NB4 (cell line): ENCODE results near the gene NFRKB.

Source experiments
- CTCF ChIP-seq: IDR thresholded peaks from one replicate; pipeline ENCODE4 v1.5.1; 2012; ENCODE audit warnings: low read depth, low read length
- POLR2A ChIP-seq: IDR thresholded peaks from 2 replicates; pipeline ENCODE4 v1.6.1; 2011; ENCODE audit warnings: mild to moderate bottlenecking; ENCODE audit not compliant: insufficient read length; ENCODE audit errors: extremely low read depth

- TF ChIP-seq CTCF = no peak
- TF ChIP-seq POLR2A = no peak
Observed at GRCh38 chr11:129884581-129884980, 10.8 kb downstream of the NFRKB start.
